IPS-NIHi11 (cell line): ENCODE results near the gene OLFML1.

Source experiments
- DNase-seq: peaks from one replicate; pipeline ENCODE4 v3.0.0; 2012; ENCODE audit warnings: mixed read lengths, low spot score

OLFML1 gene

GRCh38 chr11:7532405-7533145 lies 47.3 kb downstream of the OLFML1 start:
- DNase-seq = no peak

GRCh38 chr11:7533199-7534041 lies 48.1 kb downstream of the OLFML1 start:
- DNase-seq = no peak

GRCh38 chr11:7534042-7534378 lies 48.7 kb downstream of the OLFML1 start:
- DNase-seq = no peak

GRCh38 chr11:7536100-7536499 lies 50.8 kb downstream of the OLFML1 start:
- DNase-seq = peak; percentile 78

- DNase-seq = no peak
Observed at GRCh38 chr11:7537265-7537664, 52.0 kb downstream of the OLFML1 start.

GRCh38 chr11:7538031-7538430 lies 52.7 kb downstream of the OLFML1 start:
- DNase-seq = no peak

GRCh38 chr11:7538466-7539454 lies 53.5 kb downstream of the OLFML1 start:
- no peak for DNase-seq

- no peak for DNase-seq
Observed at GRCh38 chr11:7540830-7541555, 55.7 kb downstream of the OLFML1 start.

- no peak for DNase-seq
Observed at GRCh38 chr11:7543302-7543701, 58.0 kb downstream of the OLFML1 start.

- no peak for DNase-seq
Observed at GRCh38 chr11:7544021-7544420, 58.7 kb downstream of the OLFML1 start.

- no peak for DNase-seq
Observed at GRCh38 chr11:7545611-7546010, 60.3 kb downstream of the OLFML1 start.

GRCh38 chr11:7546324-7546791 lies 61.1 kb downstream of the OLFML1 start:
- DNase-seq = no peak

- DNase-seq = no peak
Observed at GRCh38 chr11:7547687-7548086, 62.4 kb downstream of the OLFML1 start.

GRCh38 chr11:7548659-7549274 lies 63.5 kb downstream of the OLFML1 start:
- DNase-seq = peak; percentile 75

GRCh38 chr11:7549681-7550080 lies 64.4 kb downstream of the OLFML1 start:
- DNase-seq = no peak

GRCh38 chr11:7551571-7551970 lies 66.3 kb downstream of the OLFML1 start:
- DNase-seq = no peak

GRCh38 chr11:7552666-7553065 lies 67.4 kb downstream of the OLFML1 start:
- no peak for DNase-seq

- no peak for DNase-seq
Observed at GRCh38 chr11:7555052-7555699, 69.9 kb downstream of the OLFML1 start.

GRCh38 chr11:7558046-7558445 lies 72.7 kb downstream of the OLFML1 start:
- DNase-seq = no peak
